Measurements from ENCODE around the gene FCGR2B.
"Not testable (repeated sequence)": the region's sequence is repeated elsewhere in the genome, so short reads cannot be mapped to it uniquely, and the experiment has no call there.

FCGR2B gene

GRCh38 chr1:161647507-161648360, 15.2 kb upstream of the FCGR2B start:
- DNase-seq (ENCODE audit: low spot score), result not testable (repeated sequence)

GRCh38 chr1:161653541-161653940, 9.4 kb upstream of the FCGR2B start:
- DNase-seq (ENCODE audit: low spot score), result not testable (repeated sequence)

- DNase-seq (ENCODE audit: low spot score), result not testable (repeated sequence)
Observed at GRCh38 chr1:161653971-161654370, 9.0 kb upstream of the FCGR2B start.

GRCh38 chr1:161658524-161658923, 4.4 kb upstream of the FCGR2B start:
- not testable (repeated sequence) for DNase-seq (ENCODE audit: low spot score)

GRCh38 chr1:161661660-161662311, 1.2 kb upstream of the FCGR2B start:
- not testable (repeated sequence) for DNase-seq (ENCODE audit: low spot score)

- DNase-seq (ENCODE audit: low spot score), result not testable (repeated sequence)
Observed at GRCh38 chr1:161663569-161663968, 626 bp downstream of the FCGR2B start.

GRCh38 chr1:161664689-161665088, 1.7 kb downstream of the FCGR2B start:
- DNase-seq (ENCODE audit: low spot score), result not testable (repeated sequence)

- DNase-seq (ENCODE audit: low spot score), result not testable (repeated sequence)
Observed at GRCh38 chr1:161671045-161672020, 8.4 kb downstream of the FCGR2B start.

GRCh38 chr1:161673437-161673836, 10.5 kb downstream of the FCGR2B start:
- DNase-seq (ENCODE audit: low spot score), result not testable (repeated sequence)

- not testable (repeated sequence) for DNase-seq (ENCODE audit: low spot score)
Observed at GRCh38 chr1:161674447-161674846, 11.5 kb downstream of the FCGR2B start.

- not testable (repeated sequence) for DNase-seq (ENCODE audit: low spot score)
Observed at GRCh38 chr1:161674908-161675307, 12.0 kb downstream of the FCGR2B start.

- no peak for DNase-seq (ENCODE audit: low spot score)
Observed at GRCh38 chr1:161676441-161676840, 13.5 kb downstream of the FCGR2B start.

GRCh38 chr1:161676958-161677689, 14.2 kb downstream of the FCGR2B start:
- peak; percentile 58 for DNase-seq (ENCODE audit: low spot score)

- no peak for DNase-seq (ENCODE audit: low spot score)
Observed at GRCh38 chr1:161678500-161678899, 15.6 kb downstream of the FCGR2B start.

GRCh38 chr1:161681879-161682278, 18.9 kb downstream of the FCGR2B start:
- DNase-seq (ENCODE audit: low spot score), result no peak

- no peak for DNase-seq (ENCODE audit: low spot score)
Observed at GRCh38 chr1:161688946-161689345, 26.0 kb downstream of the FCGR2B start.

- no peak for DNase-seq (ENCODE audit: low spot score)
Observed at GRCh38 chr1:161691846-161692245, 28.9 kb downstream of the FCGR2B start.

GRCh38 chr1:161693020-161693712, 30.2 kb downstream of the FCGR2B start:
- DNase-seq (ENCODE audit: low spot score), result not testable (repeated sequence)

- DNase-seq (ENCODE audit: low spot score), result not testable (repeated sequence)
Observed at GRCh38 chr1:161698302-161698701, 35.4 kb downstream of the FCGR2B start.

- DNase-seq (ENCODE audit: low spot score), result peak; percentile 28
Observed at GRCh38 chr1:161702250-161702649, 39.3 kb downstream of the FCGR2B start.

GRCh38 chr1:161705537-161705936, 42.6 kb downstream of the FCGR2B start:
- DNase-seq (ENCODE audit: low spot score), result no peak
